Measurements from ENCODE around the gene IGFBP7.

DNA sequence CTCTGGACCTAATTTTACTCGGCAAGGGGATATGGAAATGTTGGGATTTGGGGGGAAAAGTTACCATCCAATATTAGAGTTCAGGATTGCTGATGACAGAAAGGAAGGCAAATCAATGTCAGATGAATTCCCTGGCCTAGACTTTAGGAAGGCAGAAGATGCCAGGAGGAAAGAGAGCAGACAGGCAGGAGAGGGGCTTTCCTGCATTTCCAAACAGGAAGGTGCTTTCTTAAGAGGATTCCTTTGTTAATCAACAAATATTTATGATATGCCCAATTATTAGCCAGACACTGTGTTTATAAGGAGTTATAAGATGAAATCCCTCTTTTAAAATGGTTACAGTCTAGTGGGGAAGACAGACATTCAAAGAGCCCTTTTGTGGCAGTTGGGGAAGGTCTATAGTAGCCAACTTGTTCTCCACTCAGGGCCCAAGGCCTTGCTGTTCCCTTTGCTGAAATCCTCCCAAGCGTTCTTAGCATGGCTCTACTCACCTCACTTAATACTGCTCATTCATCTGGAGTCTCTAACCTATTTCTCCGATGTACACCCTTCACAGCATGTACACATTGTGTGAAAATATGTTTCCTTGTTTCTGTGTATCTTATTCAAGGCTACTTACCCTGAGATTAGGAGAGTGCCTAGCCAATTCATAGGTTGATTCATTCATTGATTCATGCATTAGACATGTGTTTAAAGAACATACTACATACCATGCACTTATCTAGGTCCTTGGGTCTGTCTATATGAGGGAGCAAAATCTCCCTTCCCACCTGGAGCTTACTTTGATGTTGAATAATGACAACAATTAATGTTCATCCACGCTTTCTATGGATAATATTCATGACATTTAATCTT lies 5.3 kb downstream of the IGFBP7 start:
- TF ChIP-seq EP300 (IDR thresholded peaks at IDR 0.05): no peak
- TF ChIP-seq CTCF (IDR thresholded peaks at IDR 0.05): no peak
